RPMI8226 (cell line): ENCODE data around the gene UBALD2.
"Not testable (repeated sequence)": the region's sequence is repeated elsewhere in the genome, so short reads cannot be mapped to it uniquely, and the experiment has no call there.

Experiments used
- DNase-seq: peaks from one replicate; pipeline ENCODE4 v3.0.0-alpha.2; 2015

Gene UBALD2

DNA sequence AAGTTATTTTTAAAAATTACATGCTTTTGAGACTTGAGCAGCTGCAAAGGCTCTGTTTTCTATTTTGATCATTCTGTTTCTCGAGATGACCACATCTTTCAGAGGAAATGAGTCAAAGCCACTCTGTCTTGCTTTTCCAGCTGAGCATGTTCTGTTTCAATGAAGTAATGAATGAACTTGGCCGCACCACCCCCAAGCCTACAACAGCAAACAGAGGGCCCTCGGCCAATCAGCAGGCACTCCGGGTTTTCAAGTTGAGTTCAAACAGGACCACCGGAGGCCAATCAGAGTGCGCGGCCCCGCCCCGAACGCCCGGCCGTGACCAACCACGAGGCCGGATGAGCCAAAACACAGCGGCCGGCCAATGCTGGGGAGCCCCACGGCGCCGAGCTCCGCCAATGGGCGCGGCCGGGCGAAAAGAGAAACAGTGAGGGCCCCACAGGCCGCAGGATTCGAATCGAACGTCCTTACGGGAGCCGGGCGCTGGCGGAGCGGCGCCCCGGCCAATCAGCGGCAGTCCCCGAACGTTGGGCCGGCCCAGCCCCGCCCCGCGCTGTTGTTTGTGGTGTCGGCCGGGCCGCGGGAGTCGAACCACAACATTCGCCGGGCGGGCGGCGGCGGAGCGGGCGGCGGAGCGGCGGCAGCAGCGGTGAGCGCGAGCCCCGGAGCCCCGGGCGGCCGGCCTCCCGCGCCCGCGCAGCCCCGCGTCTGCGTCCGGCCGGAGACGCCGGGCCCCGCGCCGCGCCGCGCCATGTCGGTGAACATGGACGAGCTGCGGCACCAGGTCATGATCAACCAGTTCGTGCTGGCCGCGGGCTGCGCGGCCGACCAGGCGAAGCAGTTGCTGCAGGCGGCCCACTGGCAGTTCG is at the start of gene UBALD2:
TSS of gene UBALD2 (plus strand) at position 594 of the 869 bp plus-strand sequence. CDS start at position 752, 158 bp downstream.
- DNase-seq, result peak; percentile 98

DNA sequence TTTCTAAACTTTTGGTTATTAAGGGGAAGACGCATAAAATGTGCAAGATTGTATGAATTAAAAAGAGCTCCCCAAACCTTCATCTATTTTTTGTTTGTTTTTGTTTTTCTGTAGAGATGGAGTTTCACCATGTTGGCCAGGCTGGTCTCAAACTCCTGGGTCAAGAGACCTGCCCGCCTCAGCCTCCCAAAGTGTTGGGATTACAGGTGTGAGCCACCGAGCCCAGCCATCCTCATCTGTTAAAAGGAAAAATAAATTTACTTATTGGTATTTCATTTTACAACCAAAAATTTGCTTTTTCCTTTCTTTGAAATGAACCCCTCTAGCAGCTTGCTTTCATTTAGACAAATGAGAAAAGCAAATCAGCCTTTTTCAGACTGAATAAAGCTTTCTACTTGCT is 48.1 kb upstream of the UBALD2 start:
- no peak for DNase-seq

DNA sequence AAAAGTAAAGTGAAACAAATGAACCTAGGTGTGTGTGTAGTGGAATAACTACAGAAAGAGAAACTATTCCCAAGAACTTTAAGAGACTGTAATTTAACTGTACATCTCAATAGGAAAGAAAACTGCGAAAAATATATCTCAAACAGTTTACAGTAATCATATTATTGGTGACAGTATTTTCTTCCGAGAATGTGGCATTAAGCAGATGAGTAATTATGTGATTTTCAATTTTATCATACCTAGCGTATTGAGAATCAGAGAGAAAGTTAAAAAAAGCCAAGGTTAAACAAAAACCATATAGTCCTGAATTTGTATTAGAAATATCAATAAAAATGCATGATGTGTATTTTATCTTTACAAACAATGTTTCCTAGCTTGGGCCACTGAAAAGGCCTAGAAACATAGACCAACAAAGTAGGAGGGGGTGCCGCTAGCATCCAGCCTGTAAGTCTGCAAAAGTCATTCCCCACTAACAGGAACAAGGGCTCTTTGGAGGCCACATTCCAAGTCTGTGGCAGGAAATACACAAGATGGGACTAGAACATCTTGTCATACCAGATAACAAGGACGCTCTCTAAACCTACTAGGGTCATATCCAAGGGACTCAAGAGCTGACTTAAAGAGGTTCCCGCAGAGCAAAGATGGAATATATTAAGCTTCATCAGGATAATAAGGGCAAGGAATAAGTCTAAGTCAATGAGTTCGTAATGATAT is 45.3 kb upstream of the UBALD2 start:
- DNase-seq, result no peak

DNA sequence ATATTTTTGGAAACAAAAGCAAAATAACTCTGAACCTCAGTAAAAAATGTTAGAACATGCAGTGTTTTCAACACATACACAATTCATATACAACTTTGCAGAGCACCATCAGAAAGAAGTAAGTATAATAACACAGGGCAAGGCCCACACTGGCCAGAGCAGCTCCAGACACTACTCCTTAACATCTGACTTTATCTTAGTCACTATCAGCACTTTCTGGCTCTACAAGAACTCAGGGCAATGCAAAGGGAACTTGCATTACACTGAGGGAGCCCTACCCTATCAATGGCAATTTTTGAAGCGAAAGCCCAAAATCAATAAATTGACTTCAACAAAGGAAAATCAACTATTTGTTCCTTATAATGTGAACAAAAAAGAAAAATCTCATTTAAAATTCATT is 41.3 kb upstream of the UBALD2 start:
- no peak for DNase-seq

DNA sequence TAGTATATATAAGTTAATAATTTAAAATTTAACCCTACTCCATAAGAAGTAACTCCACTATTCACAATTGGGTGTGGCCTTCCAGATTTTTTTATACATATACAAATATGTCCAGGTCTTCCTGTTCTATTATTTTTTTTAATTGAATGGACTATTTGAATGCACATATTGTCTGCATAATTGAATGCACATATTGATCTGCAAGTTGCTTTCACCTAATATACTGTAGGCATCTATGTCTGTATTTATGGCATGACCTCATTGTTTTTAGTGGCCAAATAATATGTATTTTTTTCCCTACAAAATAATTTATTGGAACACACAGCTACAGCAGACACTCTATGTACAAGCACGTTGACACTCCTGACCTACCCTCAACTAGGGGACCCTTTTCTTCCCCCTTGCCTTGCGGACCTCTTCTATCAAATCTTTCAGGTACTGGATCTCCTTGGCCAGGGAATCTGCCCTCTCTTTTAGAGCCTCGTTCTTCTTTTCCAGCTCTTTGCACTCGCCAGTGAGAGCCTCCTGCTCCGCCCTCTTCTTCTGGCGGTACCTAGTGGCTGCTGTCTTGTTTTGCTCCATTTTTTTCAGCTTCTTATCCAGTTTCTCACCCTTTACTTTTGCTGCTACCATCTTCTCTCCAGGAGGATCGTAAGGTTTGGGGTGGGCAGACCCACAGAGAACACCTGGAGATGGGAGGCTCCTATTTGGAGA is 39.6 kb upstream of the UBALD2 start:
- not testable (repeated sequence) for DNase-seq

DNA sequence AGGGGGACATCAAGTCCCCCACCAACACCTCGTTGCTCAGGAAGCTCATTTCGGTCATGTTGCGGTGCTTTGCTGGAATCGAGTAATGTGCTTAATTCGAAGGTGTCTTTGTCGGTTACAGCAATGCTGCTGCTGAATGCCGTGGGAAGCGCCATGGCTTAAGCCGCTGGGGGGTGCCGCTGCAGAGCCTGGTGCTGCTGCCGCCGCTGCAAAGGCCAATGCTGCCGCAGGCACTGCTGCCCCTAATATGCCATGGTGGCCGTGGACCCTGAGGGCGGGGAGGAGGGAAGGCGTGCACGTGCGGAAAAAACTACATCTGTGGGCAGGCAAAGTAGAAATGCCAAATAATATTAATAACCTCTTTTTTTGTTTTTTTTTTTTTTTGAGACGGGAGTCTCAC is 38.4 kb upstream of the UBALD2 start:
- not testable (repeated sequence) for DNase-seq

DNA sequence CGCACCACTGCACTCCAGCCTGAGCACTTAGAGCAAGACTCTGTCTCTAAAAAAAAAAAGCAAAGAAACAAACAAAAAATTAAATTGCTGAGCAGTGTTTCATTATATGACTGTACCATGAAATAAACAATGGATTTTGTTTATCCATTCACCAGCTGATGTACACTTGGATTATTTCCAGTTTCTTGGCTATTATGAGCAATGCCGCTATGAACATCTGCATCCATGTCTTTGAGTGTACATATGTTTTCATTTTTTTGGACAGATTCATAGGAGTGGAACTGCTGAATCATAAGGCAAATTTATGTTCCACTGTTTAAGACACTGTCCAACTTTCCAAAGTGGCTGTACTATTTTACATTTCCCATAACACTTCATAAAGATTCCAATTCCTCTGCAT is 32.8 kb upstream of the UBALD2 start:
- DNase-seq, result no peak

DNA sequence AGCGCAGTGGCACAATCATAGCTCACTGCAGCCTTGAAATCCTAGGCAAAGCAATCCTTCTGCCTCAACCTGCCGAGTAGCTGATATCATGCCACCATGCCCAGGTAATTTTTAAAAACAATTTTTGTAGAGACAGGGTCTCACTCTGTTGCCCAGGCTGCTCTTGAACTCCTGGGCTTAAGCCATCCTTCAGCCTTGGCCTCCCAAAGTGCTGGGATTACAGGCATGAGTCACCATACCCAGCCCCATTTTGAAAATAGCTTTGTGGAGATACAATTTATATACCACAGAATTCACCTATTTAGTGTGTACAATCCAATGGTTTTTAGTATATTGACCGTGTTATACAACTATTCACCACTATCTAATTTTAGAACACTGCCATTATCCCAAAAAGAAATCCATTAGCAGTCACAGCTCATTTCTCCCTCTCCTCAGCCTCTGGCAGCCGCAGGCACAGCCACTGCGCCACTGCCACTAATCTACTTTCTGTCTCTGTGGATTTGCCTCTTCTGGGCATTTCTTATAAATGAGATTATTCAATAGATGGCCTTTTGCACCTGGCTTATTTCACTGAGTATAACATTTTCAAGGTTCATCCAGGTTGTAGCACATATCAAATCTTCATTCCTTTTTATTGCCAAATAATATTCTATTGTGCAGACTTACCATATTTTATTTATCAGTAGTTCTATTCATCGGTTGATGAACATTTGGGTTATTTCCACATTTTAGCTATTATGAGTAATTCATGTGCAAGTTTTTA is 31.4 kb upstream of the UBALD2 start:
- no peak for DNase-seq

DNA sequence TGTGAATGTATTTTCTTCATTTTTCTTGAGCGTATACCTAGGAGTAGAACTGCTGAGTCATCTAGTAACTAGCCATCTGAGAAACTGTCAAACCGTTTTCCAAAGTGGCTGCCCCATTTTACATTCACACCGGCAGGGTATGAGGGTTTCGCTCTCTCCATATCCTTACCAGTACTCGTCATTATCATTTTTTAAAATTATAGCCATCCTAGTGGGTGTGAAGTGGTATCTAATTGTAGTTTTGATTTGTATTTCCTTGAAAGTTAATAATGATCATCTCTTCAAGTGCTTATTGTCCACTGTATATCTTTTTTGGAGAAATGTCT is 30.8 kb upstream of the UBALD2 start:
- no peak for DNase-seq

DNA sequence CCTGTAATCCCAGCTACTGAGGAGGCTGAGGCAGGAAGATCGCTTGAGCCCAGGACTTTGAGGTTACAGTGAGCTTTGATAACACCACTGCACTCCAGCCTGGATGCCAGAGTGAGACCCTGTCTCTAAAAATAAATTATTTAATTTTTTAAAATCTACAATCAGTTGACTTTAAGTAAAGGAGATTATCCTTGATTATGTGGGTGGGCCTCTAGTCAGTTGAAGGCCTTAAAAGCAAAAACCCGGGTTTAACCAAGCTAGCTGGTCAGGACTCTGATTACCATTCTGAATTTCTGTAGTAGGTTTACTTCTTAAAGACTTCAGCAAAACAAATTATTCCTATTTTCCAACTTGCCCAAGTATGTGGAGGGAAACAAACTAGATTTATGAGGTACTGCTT is 29.3 kb upstream of the UBALD2 start:
- DNase-seq, result no peak

DNA sequence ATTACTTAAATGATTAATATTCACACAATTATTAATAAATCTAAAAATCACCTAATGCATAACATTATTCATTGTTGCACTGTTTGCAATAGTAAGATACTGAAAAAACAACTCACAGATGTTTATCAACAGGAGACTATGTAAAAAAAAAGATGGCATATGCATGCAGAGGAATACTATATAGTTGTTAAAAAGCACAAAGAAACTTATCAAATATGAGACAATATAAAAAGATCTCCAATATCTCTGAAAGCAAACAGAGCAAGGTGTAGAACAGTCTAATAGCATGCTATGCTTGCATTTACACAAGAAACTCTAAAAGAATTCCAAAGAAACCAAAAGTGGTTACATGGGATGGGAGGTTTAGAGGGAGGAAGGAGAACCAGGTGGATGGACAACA is 28.5 kb upstream of the UBALD2 start:
- DNase-seq, result no peak

DNA sequence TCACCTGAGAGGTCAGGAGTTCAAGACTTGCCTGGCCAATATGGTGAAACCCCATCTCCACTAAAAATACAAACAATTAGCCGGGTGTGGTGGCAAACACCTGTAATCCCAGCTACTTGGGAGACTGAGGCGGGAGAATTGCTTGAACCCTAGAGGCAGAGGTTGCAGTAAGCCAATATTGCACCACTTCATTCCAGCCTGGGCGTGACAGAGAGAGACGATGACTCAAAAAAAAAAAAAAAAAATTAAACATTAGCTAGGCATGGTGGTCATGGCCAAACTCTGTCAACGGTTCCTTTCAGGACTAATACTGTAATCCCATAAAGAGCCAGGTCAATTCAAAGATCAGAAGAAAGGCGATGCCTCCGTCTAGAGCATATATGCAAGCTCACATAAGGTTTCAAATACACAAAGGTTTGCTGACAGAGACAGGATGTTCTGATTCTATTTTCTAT is 27.3 kb upstream of the UBALD2 start:
- DNase-seq, result no peak

DNA sequence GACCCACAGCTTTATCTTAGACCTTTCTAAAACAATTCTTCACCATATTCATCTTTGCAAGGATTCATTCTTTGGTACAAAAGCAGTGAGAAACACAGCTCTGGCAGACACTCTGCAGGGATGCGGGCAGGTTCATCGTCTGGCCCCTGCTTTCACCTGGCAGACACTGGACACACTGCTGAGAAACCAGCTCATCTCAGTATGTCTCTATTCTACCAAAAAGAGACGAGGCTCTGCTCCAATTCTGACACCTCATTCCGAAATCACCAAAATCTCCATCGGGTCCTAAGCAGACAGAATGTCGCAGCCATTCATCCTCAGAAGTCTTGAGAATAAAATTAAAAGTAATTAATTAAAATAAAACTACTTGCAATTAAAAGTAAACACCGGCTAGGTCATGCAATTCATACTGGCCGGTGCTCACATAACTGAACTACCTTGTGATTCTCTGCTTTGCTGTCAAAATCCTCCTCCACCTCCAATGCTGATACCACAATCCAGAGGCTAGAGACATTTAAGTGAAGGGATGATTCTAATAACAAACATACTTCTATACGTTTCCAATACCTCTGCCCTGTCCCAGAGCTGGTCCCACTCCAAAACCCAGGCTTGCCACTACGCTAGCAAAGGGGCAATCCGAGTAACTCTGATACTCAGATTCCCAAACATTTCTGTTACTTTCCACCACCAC is 26.2 kb upstream of the UBALD2 start:
- no peak for DNase-seq

DNA sequence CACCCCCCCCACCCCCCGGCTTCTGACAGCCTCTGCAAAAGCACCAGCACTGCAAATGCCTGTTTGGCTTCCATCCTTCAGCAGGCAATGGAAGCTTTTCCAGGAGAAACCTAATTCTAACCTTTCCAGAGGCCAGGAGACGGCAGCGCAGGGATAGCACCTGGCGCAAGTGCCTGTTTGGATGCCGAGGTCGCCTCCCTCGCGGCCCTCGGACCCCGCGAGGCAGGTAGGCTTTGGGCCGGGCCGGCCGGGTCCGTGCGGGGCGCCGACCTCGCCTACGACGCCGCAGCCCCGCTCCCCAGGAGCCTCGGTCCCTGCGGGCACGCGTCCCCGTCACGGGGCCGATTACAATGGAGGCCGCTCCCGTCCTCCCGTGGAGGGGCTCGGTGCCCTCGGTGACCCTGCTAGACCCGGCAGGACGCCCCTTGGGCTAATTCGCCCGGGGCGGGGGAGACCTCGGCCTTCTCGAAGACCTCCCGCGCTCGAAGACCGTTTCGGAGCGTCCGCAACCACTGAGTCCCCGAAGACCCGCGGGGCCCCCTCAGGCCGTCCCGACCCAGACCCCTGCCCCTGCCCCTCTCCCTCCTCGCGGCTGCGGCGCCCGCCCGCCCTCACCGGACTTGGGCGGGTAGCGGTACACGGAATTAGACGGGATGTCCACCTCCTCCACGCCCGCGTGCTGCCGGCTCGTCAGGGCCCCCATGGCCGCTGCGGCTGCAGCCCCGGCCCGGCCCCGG is 25.4 kb upstream of the UBALD2 start:
- no peak for DNase-seq

DNA sequence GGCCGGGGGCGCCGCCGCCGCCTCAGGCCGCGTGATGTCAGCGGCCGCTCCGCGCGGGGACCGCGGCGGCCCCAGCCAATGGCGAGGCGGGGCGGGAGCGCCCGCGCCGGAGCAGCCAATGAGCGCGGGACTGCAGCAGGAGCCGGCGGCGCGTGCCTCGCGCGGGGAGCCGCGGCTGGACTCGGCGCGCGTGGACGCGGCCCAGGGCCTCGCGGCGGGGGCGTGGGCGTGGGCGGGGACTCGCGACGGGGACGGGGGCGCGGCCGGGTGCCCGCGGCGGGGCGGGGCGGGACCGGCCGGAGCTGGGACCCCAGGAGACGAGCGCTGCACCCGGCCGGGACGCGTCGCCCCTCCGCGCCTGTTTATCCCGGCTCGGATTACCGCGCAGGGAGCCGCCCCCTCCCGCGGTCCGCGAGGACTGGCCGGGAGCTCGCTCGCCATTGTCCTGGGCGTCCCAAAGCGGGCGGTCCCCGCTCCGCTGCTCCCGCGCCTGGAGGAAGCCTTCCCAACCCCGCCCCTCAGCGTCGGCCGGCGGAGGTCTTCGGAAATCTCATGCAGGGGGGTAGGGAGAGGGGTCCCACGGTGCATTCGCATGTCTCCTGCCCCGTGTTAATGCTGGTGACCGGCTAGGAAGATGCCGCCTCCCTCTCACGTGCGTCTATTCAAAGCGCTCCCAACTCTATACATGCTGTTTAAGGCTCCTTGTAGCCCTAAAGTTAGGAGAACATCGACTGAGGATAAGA is 24.5 kb upstream of the UBALD2 start, which contains the start of gene RNF157:
TSS of gene RNF157 (minus strand) at position 33 of the 743 bp plus-strand sequence. CDS start 253 bp downstream, outside the sequence.
- peak; percentile 34 for DNase-seq

DNA sequence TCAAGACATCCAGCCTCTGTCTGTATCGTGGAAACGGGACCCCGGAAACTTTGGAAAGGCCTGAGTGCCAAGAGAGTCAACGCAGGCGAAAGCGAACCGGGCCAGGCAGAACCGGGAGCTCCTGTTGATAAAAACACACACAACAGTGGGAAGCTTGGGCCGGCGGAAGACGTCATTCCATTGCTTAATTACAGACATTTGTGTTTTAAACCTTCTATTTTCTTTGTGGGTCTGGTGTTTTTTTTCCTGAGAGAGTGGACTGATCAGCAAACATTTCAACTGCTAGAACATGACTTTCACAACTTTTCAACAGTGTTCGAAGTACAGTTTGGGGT is 24.0 kb upstream of the UBALD2 start:
- no peak for DNase-seq

DNA sequence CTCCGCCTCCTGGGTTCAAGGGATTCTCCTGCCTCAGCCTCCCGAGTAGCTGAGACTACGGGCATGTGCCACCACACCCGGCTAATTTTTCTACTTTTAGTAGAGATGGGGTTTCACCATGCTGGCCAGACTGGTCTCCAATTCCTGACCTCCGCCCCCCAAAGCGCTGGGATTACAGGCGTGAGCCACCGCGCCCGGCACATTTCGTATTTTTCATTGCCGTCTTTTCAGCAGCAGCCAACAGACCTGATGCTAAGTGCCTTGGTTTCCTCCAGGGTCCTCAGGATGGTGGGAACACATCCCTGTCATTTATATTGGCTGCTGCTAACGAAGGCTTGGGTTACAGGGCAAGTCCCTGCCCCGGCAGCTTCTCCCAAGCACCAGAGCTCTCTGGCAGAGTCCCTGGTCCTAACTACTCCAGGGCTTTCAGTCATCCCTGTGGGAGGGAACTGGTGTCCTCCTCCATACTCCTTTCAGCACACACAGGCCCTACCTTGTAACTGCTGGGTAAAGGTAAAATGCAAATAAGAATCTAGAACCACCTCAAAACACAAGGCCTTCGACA is 23.4 kb upstream of the UBALD2 start:
- no peak for DNase-seq

DNA sequence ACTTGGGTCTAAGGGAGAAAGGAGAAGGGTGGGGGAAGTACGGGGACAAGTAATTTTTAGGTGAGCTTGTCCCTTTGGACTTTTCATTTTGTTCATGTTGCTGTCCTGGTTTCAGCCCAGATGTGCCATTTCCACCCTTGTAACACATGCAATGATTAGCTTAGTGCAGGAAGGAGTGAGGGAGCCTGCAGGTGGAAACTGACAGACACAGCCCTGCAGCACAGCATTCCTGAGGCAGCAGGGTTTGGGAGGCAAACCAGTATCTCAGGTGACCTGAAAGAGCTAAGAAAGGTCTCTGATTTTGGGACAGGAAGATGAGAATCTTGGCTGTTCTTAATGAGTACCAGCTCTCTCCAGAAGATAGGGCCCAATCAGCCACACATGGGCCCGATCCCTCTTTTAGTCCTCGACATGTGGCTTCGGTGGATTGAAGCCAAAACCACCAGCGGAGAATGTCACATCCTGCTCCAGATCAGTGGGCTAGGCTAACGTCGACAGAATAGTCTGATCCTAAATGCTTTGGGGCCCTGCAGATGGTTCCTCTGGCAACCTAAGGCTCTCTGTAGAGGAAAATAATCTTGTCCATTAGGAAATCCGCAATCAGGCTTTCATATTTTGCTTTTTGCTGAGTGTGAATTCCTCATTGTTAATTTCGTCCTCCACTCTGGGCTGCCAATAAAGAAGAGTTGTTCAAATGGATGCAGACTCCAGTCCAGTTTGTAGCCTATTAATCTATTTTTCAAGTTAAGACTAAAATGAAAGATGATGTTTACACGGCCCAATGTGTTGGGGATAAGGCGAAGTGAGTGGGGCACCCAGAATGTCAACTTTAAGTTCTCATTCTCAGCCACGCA is 21.1 kb upstream of the UBALD2 start:
- DNase-seq, result no peak

DNA sequence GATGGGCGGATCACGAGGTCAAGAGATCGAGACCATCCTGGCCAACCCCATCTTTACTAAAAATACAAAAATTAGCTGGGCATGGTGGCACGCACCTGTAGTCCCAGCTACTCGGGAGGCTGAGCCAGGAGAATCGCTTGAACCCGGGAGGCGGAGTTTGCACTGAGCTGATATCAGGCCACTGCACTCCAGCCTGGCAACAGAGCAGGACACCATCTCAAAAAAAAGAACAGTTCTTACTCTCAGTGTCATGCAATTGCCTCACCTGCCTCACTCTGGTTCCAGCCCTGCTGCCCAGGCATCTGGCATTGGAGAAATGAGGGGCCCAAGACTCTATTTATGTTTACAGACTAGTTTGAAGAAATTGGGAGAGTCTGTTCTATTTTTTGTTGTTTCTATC is 20.4 kb upstream of the UBALD2 start:
- DNase-seq, result not testable (repeated sequence)
